ENCODE results near the gene CYP46A1. TPM values are rescaled to one million over a fixed set of nuclear protein-coding genes. Genes with fewer than 3 reads are reported as not detected.

The CYP46A1 gene
- polyA plus RNA-seq, 2 of the 4 experiments (the other 2 are of a cell fraction), result 0.06 to 0.13 TPM

DNA sequence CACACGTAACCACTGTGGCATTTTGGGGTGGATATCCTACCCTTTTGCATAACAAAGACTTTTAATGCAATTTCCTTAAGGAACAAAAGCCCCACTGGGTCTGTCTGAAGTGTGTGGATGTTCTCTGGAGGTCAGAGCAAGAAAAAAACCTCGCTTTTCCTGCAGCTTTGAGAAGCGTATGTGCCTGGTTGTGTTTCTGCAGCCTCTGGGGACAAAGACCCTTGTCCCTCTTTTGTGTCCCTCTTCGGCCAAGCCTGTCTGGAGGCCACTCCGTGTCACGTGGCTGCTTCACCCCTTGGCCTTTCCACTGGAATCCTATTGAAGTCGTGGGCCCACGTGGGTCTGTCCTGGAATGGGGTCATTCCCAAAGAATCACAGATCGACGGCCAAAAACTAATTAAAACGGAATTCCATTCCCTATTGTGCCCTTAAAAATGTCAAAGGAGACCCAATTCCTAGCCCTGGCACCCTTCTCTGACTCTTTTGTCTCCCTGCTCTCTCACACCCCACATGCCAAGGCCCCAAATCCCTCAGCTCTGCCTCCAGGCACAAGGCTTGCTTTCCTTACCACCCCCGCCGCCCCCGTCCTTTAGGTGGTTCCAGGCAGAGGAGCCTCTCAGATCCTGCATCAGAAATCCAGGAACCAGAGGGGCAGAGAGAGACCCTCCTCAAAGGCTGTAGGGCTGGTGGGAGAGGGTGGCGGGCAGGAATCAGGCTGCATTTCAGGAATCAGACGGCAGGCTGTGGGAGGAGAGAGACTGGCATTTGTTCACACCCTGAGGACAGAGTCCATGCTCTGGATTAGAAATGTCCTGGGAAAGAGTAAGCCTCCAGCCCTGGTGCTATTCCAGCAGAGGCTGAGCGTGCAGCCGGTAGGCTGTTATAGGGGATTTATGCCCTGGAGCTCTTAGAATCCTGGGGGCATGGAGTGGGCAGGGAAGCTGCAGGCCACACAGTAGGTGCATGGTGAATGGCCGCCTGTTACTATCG is 12.6 kb upstream of the CYP46A1 start:
- 89% methylated on average over 20 of the region's 20 CpGs for WGBS (ENCODE audit: missing lambda C conversion rate)
- FAIRE-seq, result no peak
- H3K27ac ChIP-seq, result peak overlapping the region in 1 of 2 experiments; percentile 73; a peak in 3 of 6 replicates
- no peak overlapping the region for H3K4me3 ChIP-seq
- ChIA-PET POLR2A (no interaction called here), CTCF (interaction anchor here (2.5 to 2.8 kb wide), 2 partner anchors 11 to 12 kb away, joined by 7 to 10 read pairs; partner anchors contain the start of gene CYP46A1)
- no peaks in the 10 kb centered on the region for H3K9me3 ChIP-seq
- no peak overlapping the region for H3K4me2 ChIP-seq
- peak in 1 of 2 experiments; percentile 12; a peak in 1 of 6 replicates for ATAC-seq
- no peak for DNase-seq (ENCODE audit: low read depth in 1 of 2, low spot score in 1 of 2)
- H3K4me1 ChIP-seq, result peaks cover 17% of the 10 kb centered on the region; the same call in 2 of the 3 replicates
- TF ChIP-seq, protein P1, sequence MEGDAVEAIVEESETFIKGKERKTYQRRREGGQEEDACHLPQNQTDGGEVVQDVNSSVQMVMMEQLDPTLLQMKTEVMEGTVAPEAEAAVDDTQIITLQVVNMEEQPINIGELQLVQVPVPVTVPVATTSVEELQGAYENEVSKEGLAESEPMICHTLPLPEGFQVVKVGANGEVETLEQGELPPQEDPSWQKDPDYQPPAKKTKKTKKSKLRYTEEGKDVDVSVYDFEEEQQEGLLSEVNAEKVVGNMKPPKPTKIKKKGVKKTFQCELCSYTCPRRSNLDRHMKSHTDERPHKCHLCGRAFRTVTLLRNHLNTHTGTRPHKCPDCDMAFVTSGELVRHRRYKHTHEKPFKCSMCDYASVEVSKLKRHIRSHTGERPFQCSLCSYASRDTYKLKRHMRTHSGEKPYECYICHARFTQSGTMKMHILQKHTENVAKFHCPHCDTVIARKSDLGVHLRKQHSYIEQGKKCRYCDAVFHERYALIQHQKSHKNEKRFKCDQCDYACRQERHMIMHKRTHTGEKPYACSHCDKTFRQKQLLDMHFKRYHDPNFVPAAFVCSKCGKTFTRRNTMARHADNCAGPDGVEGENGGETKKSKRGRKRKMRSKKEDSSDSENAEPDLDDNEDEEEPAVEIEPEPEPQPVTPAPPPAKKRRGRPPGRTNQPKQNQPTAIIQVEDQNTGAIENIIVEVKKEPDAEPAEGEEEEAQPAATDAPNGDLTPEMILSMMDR (IDR thresholded peaks at IDR 0.05), result no peak
- TF ChIP-seq POLR2A (IDR thresholded peaks at IDR 0.05; ENCODE audit: low read length), result no peak
- TF ChIP-seq JUNB (IDR thresholded peaks at IDR 0.05), result no peak
- no peak for TF ChIP-seq EHMT2 (IDR thresholded peaks at IDR 0.05; ENCODE audit: low read depth)
- no peak for TF ChIP-seq ZC3H11A (IDR thresholded peaks at IDR 0.05)
- TF ChIP-seq KDM1A (IDR thresholded peaks at IDR 0.05; ENCODE audit: low read depth), result no peak
- TF ChIP-seq EP300 (IDR thresholded peaks at IDR 0.05), result no peak
- no peak for TF ChIP-seq RCOR1 (IDR thresholded peaks at IDR 0.05; ENCODE audit: low read depth, low read length)
- TF ChIP-seq ESRRA (IDR thresholded peaks at IDR 0.05; ENCODE audit: borderline replicate concordance, low read length), result no peak
- TF ChIP-seq RARB (CRISPR knock-in tag; IDR thresholded peaks at IDR 0.05), result no peak

DNA sequence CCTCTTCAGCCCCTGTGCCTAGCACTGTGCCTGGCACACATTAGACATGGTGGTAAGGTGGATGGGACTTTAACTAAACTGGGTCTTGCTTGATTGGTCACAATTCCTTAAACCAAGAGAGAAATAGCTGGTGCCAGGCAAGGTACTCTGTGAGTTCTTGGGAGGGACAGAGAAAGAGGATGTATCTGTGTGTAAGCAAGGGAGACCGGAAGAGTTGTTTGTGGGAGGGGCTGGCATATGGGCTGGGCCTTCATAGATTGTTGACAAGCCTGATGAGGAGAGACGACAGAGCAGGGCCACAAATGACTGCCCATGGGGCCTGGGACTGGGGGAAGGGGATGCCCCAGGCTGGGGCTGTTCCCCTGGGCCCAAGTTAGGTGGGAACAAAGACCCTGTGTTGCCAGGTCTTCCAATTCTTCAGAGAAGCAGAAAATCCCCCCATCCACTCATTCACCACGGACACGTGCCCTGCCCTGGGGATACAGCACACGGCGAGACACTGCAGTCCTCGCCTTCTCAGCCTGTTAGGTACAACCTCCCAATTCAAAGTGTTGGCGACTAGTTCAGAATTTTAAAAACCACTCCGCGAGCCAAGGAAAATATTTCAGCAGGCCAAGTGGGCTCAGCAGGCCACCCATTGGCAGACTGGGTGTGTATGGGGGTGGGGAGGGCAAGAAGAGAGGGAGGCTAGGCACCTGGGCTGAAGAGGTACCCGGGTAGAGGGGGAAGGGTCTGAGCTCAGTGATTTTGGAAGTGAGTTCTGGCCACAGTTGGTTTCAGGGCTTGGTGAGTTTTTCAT is 11.4 kb upstream of the CYP46A1 start:
- peaks cover 17% of the 10 kb centered on the region; the same call in 2 of the 3 replicates for H3K4me1 ChIP-seq
- H3K4me2 ChIP-seq, result no peak overlapping the region
- no peak overlapping the region for H3K27ac ChIP-seq
- peak; percentile 6 to 68; a peak in 3 of 6 replicates for ATAC-seq
- no peak for FAIRE-seq
- ChIA-PET POLR2A (no interaction called here), CTCF (interaction anchor here (1.5 to 2.8 kb wide), 3 partner anchors 10 to 213 kb away, joined by 3 to 10 read pairs (median 7); partner anchors contain the start of gene CYP46A1)
- WGBS (ENCODE audit: missing lambda C conversion rate), result 86% methylated on average over 11 of the region's 11 CpGs
- peaks cover 6% of the 10 kb centered on the region; the same call in 1 of the 3 replicates for H3K9me3 ChIP-seq
- TF ChIP-seq GATA3 (IDR thresholded peaks at IDR 0.05; ENCODE audit: borderline replicate concordance), result no peak
- TF ChIP-seq POLR2AphosphoS2 (conservative IDR thresholded peaks at IDR 0.05; ENCODE audit: low read length), result no peak
- no peak for TF ChIP-seq PHF8 (IDR thresholded peaks at IDR 0.05; ENCODE audit: borderline replicate concordance, low read depth)
- no peak for TF ChIP-seq FOSB (CRISPR knock-in tag; IDR thresholded peaks at IDR 0.05)
- no peak for TF ChIP-seq NR3C1 (IDR thresholded peaks at IDR 0.05)
- no peak for TF ChIP-seq NPAS2 (CRISPR knock-in tag; IDR thresholded peaks at IDR 0.05; ENCODE audit: borderline replicate concordance)
- no peak for TF ChIP-seq ZSCAN20 (CRISPR knock-in tag; IDR thresholded peaks at IDR 0.05)
- no peak for TF ChIP-seq SMC3 (IDR thresholded peaks at IDR 0.05)
- TF ChIP-seq, protein P2, sequence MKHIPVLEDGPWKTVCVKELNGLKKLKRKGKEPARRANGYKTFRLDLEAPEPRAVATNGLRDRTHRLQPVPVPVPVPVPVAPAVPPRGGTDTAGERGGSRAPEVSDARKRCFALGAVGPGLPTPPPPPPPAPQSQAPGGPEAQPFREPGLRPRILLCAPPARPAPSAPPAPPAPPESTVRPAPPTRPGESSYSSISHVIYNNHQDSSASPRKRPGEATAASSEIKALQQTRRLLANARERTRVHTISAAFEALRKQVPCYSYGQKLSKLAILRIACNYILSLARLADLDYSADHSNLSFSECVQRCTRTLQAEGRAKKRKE (CRISPR knock-in tag; IDR thresholded peaks at IDR 0.05; ENCODE audit: low read depth), result no peak
- TF ChIP-seq RAD21 (conservative IDR thresholded peaks at IDR 0.05 in 1 of 2, IDR thresholded peaks at IDR 0.05 in 1 of 2), result no peak
- no peak for TF ChIP-seq SREBF2 (IDR thresholded peaks at IDR 0.05)
- DNase-seq (ENCODE audit: low read depth in 1 of 2, low spot score in 1 of 2), result no peak
- no peak overlapping the region for H3K4me3 ChIP-seq
